ENCODE measurements around the gene ALK. TPM values are rescaled to one million over a fixed set of nuclear protein-coding genes. Genes with fewer than 3 reads are reported as not detected.

Gene ALK
- total RNA-seq, 2 donors from 2014 or later: 0.19 TPM; not detected in 1

DNA sequence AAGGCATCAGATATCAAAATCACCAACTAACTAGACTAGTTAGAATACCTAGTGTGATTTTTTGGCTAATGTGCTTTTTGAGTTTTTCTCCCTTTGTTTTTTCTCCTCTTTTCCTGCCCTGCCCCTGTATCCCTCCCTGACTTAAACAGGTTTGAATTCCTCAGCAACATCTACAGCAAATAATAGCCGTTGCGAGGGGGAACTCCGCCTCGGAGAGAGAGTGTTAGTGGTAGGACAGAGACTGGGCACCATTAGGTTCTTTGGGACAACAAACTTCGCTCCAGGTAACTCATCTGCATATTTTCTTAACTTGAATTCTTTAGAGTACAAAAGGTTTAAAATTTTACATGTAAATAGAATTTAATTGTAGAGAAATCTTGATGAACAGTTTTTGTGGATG, 761.2 kb downstream of the ALK start:
- DNase-seq: no peak
- Histone ChIP-seq H3K27me3 (no peaks in the 10 kb centered on the region), H3K27ac (no peak overlapping the region), H3K4me1 (no peaks in the 10 kb centered on the region), H3K36me3 (no peaks in the 10 kb centered on the region), H3K4me3 (no peak overlapping the region), H3K9me3 (no peaks in the 10 kb centered on the region), H3K9ac (ENCODE audit: low read depth in 2 of 2, low read length in 2 of 2) (no peak overlapping the region)
- intact Hi-C loops (cut with DNase I): no loop called here
- TF ChIP-seq, protein P1, sequence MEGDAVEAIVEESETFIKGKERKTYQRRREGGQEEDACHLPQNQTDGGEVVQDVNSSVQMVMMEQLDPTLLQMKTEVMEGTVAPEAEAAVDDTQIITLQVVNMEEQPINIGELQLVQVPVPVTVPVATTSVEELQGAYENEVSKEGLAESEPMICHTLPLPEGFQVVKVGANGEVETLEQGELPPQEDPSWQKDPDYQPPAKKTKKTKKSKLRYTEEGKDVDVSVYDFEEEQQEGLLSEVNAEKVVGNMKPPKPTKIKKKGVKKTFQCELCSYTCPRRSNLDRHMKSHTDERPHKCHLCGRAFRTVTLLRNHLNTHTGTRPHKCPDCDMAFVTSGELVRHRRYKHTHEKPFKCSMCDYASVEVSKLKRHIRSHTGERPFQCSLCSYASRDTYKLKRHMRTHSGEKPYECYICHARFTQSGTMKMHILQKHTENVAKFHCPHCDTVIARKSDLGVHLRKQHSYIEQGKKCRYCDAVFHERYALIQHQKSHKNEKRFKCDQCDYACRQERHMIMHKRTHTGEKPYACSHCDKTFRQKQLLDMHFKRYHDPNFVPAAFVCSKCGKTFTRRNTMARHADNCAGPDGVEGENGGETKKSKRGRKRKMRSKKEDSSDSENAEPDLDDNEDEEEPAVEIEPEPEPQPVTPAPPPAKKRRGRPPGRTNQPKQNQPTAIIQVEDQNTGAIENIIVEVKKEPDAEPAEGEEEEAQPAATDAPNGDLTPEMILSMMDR (IDR thresholded peaks at IDR 0.05): no peak

DNA sequence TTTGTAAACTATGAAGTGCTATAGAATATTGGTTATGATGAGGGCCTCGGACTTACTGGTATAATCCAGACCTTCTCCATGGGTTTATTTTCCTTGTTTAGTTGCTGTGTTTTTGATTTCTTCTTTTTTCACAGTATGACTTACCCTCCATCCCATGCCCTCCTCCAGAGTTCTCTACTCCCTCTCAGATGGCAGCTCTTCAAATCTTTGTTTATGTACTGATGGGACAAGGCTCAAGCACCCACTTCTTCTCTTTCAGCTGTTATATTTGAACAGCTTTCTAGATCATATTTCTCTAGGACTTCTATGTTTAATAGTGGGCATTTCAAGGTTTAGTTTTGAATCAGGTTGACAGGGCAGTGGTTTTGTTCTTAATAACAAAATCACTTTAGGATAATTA, 762.3 kb downstream of the ALK start:
- intact Hi-C loops (cut with DNase I): no loop called here
- H3K9ac ChIP-seq (ENCODE audit: low read depth in 2 of 2, low read length in 2 of 2): no peak overlapping the region
- no peak overlapping the region for H3K4me3 ChIP-seq
- no peak for DNase-seq
- no peaks in the 10 kb centered on the region for H3K4me1 ChIP-seq
- H3K27ac ChIP-seq: no peak overlapping the region
- no peaks in the 10 kb centered on the region for H3K36me3 ChIP-seq
- no peaks in the 10 kb centered on the region for H3K9me3 ChIP-seq
- no peaks in the 10 kb centered on the region for H3K27me3 ChIP-seq
- TF ChIP-seq, protein P1 (IDR thresholded peaks at IDR 0.05): no peak

GRCh38 chr2:29157131-29157530, 764.3 kb downstream of the ALK start:
- Histone ChIP-seq H3K4me3 (no peak overlapping the region), H3K36me3 (no peaks in the 10 kb centered on the region)
- TF ChIP-seq, protein P1 (IDR thresholded peaks at IDR 0.05): no peak

DNA sequence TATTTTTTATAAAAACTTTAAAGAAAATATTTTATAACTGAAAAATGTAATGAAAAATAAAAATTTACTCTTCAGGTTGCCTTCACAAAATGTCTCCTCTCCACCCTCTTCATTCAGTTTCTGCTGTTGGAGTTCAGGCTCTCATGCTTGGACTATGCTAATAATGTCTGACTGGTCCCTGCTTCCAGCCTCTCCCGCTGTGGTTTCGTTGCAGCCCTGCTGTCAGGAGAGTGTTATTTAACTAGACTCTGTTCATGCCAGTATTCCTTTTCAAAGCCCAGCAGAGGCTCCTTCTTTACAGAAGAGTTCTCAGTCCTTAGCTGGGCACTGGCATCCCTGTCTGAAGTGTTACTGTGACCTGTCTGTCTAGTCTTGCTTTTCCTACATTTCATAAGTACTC, 765.8 kb downstream of the ALK start:
- Histone ChIP-seq H3K4me1 (no peaks in the 10 kb centered on the region), H3K9ac (ENCODE audit: low read depth in 2 of 2, low read length in 2 of 2) (no peak overlapping the region), H3K27me3 (no peaks in the 10 kb centered on the region), H3K27ac (no peak overlapping the region), H3K4me3 (no peak overlapping the region), H3K36me3 (no peaks in the 10 kb centered on the region), H3K9me3 (no peaks in the 10 kb centered on the region)
- intact Hi-C loops (cut with DNase I): no loop called here
- DNase-seq: no peak
- TF ChIP-seq, protein P1 (IDR thresholded peaks at IDR 0.05): no peak

More at GRCh38 chr2:29157131-29157530, 764.3 kb downstream of the ALK start:
- Histone ChIP-seq H3K4me1 (no peaks in the 10 kb centered on the region), H3K27me3 (no peaks in the 10 kb centered on the region), H3K9me3 (no peaks in the 10 kb centered on the region), H3K9ac (ENCODE audit: low read depth in 2 of 2, low read length in 2 of 2) (no peak overlapping the region), H3K27ac (no peak overlapping the region)
- intact Hi-C loops (cut with DNase I): no loop called here
- no peak for DNase-seq

- no peak for DNase-seq
- intact Hi-C loops (cut with DNase I): no loop called here
- no peaks in the 10 kb centered on the region for H3K4me1 ChIP-seq
- no peaks in the 10 kb centered on the region for H3K9me3 ChIP-seq
- no peaks in the 10 kb centered on the region for H3K36me3 ChIP-seq
- TF ChIP-seq, protein P1 (IDR thresholded peaks at IDR 0.05): no peak
- H3K27me3 ChIP-seq: no peaks in the 10 kb centered on the region
- H3K27ac ChIP-seq: no peak overlapping the region
- no peak overlapping the region for H3K4me3 ChIP-seq
- no peak overlapping the region for H3K9ac ChIP-seq (ENCODE audit: low read depth in 2 of 2, low read length in 2 of 2)
These were observed 766.8 kb downstream of the ALK start for GRCh38 chr2:29154610-29155009.

GRCh38 chr2:29147963-29148362, 773.4 kb downstream of the ALK start:
- TF ChIP-seq, protein P1 (IDR thresholded peaks at IDR 0.05): no peak
- Histone ChIP-seq H3K27me3 (no peaks in the 10 kb centered on the region), H3K4me1 (no peaks in the 10 kb centered on the region), H3K36me3 (no peaks in the 10 kb centered on the region), H3K9me3 (no peaks in the 10 kb centered on the region), H3K9ac (ENCODE audit: low read depth in 2 of 2, low read length in 2 of 2) (no peak overlapping the region), H3K27ac (no peak overlapping the region), H3K4me3 (no peak overlapping the region)
- no peak for DNase-seq
- intact Hi-C loops (cut with DNase I): no loop called here

Data from colonic mucosa (tissue), 4 donors.